Measurements from ENCODE around the gene HMGCLL1. TPM values are rescaled to one million over a fixed set of nuclear protein-coding genes. Genes with fewer than 3 reads are reported as not detected.

The HMGCLL1 gene
- 2.0 TPM for total RNA-seq
- long read RNA-seq, partial matches to known transcripts: 0 of 2 reads
- long read RNA-seq, other reads (novel, unspliced or antisense): 0 of 2 reads

DNA sequence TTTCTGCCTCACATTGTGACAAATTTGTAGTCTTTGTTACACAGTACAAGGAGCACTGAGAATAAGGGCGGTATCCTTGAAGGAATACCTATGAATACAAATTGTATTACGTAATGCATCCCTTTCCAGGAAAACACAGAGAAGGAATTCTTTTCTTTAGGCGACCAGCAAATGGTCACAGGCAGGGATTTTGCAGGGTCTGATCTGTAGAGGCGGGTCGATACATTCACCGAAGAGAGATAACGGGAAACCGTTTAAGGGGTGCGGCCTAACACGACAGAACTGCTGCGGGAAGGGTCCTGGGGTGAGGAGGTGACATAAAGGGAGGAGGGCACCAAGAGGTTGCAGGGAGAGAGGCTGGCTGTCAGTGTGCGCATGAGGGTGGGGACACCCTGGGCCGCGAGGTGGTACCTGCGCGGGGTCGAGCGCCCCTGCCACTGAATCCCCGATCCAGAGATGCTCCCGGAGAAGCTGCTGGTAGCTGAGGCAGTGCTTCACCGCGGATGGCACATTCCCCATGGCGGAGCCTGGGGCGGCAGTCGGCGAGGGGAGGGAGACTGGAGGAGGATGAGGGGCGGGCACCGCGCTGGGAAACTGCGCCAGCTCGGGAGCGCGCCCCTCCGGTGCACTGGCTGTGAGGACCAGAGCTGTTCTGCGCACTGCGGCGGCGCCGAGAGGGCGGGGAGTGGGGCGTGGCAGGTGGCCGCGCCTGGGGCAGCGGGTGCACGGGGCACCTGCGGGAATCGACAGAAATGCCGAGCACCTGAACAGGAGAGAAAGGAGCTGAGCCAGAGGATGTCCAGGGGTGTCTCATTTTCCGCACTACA lies at the start of gene HMGCLL1:
Gene HMGCLL1 (minus strand): TSS at position 656 of the 827 bp plus-strand sequence. CDS start 137 bp downstream, at position 519.
- intact Hi-C loops (cut with DNase I): no loop called here
- peak; percentile 91 for ATAC-seq (ENCODE audit: poor library complexity)
- peak; percentile 59 for DNase-seq

DNA sequence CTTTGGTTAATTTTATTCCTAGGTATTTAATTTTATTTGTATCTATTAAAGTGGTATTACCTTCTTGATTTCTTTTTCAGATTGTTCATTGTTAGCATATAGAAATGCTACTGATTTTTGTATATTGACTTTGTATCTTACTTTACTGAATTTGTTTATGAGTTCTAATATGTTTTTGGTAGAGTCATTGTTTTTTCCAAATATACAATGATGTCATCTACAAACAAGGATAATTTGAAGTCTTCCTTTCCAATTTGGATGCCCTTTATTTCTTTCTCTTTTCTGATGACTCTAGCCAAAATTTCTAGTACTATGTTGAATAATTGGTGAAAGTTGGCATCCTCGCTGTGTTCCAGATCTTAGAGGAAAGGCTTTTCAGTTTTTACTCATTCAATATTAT lies 43.0 kb upstream of the HMGCLL1 start:
- no peak for DNase-seq
- intact Hi-C loops (cut with DNase I): no loop called here
- ATAC-seq (ENCODE audit: poor library complexity): no peak

DNA sequence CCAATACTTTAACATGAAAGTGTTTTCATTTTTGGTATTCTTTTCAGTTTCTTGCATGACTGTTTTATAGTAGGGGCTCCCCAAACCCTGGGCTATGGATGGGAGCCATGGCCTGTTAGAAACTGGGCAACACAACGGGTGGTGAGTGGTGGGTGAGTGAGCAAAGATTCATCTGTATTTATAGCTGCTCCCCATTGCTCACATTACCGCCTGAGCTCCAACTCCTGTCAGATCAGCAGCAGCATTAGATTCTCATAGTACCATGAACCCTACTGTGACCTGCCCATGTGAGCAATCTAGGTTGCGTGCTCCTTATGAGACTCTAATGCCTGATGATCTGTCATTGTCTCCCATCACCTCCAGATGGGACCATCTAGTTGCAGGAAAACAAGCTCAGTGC lies 42.3 kb upstream of the HMGCLL1 start:
- no peak for DNase-seq
- intact Hi-C loops (cut with DNase I): no loop called here
- ATAC-seq (ENCODE audit: poor library complexity): no peak

DNA sequence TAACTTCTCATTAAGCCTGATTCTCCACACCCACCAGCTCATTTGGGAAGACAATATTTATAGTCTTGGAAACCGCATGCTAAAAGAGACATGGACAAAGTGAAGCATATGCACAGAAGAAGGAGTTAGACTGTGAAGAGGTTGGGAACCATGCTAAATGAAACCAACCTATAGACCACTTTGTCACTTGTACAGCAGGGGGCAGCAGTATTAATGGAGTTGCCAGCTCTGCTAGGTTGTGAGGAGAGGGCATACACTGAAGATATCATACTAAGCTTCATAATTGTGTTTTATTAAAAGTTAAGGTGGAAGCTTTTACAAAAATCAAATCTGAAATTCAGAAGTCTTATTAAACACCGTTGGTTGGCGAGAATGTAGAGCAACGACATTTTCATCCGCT lies 38.3 kb upstream of the HMGCLL1 start:
- no peak for DNase-seq
- intact Hi-C loops (cut with DNase I): no loop called here
- peak; percentile 59 for ATAC-seq (ENCODE audit: poor library complexity)

DNA sequence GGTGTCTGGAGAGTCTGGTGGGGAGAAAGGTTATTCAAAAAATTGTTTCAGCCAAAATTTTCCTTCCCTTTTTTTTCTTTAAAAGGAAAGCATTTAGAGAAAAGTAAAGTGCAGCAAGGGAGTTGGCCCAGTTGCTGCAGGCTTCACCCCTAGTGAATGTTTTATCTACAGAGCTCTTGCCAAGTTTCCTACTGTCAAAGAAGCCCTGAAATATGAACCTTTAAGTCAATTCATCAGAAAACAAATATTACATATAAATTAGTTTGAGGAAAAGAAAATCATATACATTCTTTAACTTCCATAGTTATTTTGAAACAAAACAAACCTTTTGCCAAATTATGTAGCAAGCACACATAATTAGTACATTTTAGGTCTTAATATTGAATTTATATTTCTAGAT lies 25.0 kb upstream of the HMGCLL1 start:
- ATAC-seq (ENCODE audit: poor library complexity) (no peak), DNase-seq (no peak)
- intact Hi-C loops (cut with DNase I): no loop called here

DNA sequence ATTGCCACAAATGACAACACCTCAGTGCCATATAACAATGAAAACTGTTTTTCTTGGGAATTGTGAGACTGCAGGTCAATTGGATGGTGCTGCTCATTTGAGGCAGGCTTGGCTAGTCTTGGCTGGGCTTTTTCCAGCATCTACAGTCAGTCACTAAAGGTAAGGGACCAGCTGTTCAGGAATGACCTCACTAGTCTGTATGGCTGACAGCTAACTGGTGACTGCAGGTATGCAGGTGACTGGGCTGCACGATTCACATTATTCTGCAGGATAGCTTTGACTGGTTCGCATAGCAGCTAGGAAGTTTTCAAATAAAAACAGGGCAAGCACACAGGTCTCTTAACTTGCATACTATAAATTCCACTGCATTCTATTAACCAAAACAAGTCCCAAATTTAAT lies 22.1 kb upstream of the HMGCLL1 start:
- ATAC-seq (ENCODE audit: poor library complexity) (no peak), DNase-seq (no peak)
- intact Hi-C loops (cut with DNase I): no loop called here

DNA sequence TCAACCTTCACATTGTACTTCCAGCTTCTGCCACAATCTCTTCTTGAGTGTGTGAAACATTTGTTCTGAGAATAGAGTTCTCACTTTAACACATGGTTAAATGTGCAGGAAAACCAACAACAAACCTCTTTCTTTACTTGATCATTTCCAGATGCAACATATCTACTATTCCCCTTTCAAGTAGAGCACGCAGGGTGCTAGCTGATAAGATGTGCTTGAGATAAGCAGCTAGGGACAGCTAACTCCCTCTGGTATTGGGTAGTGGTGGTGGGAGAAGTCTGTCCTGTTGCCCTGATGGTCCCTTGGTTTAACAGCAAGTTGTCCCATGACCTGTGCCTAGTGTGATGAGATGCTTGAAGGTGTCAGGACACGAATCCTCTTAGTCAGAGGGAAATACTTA lies 15.4 kb upstream of the HMGCLL1 start:
- DNase-seq (no peak), ATAC-seq (ENCODE audit: poor library complexity) (no peak)
- intact Hi-C loops (cut with DNase I): no loop called here

DNA sequence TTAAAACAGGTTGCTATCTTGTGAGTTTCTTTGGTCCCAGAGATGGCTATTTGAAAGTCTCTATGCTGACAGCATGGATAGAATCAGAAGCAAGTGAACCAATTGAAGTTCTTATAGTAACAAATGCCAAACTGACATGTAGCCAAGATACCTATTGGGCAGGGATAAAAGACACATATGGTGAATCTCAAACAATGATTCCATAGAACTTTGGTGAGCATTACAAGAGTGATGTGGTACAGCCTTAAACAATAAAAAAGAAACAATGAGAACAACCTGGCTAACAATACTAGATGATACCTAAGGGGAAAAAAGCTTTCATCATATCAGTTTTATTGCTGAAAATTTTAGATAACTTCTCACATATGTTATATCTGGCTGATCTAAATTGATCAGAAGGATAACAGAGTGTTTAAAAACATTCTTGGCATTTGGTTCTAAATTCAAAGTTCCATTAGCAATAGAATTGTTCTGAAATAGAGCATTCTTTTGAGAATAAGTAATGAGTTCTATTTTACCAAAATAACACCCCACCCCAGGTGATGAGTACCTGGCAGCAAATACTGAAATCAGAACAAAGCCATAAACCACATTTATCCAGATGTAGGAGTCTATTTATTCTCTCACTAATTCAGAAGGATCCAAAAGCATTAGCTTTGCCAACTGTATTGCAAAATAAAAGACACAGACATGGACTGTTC lies 5.8 kb upstream of the HMGCLL1 start:
- ATAC-seq (ENCODE audit: poor library complexity): no peak
- intact Hi-C loops (cut with DNase I): no loop called here
- no peak for DNase-seq

DNA sequence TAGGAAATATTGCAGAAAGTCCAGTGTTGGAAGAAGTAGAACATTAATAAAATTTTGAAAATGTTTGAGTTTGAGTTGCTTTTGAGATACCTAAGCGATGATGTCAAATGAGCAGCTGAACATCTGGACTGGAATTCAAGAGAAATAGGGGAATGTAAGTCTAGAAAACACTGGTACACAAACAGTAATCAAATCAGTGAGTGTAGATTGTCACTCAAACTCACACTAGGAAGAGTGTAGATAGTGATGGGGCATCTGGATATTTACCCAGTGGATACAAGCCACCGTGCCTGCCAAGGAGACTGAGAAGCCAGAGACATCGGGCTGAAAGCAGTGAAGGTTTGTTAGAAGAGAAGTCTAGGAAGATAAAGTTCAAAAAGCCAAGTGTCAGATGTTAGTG lies 2.2 kb downstream of the HMGCLL1 start:
- intact Hi-C loops (cut with DNase I): no loop called here
- ATAC-seq (ENCODE audit: poor library complexity) (no peak), DNase-seq (no peak)

DNA sequence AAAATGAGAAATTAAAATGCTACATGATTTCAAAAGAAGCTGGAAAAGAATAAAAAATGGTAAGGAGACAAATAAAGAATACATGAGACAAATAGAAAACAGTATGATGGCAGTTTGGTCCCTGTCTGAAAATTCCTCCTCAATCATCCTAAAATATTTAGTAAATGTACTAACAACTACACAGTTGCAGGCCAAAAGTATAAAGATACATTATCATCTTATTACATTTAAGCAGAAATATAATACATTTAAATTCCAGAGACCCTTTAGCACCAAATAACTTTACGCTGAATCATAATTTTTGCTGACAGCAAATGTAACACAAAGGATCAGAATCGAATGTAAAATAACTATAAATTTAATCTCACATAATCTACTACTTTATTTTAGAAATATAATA lies 4.4 kb downstream of the HMGCLL1 start:
- DNase-seq (no peak), ATAC-seq (ENCODE audit: poor library complexity) (no peak)
- intact Hi-C loops (cut with DNase I): no loop called here

DNA sequence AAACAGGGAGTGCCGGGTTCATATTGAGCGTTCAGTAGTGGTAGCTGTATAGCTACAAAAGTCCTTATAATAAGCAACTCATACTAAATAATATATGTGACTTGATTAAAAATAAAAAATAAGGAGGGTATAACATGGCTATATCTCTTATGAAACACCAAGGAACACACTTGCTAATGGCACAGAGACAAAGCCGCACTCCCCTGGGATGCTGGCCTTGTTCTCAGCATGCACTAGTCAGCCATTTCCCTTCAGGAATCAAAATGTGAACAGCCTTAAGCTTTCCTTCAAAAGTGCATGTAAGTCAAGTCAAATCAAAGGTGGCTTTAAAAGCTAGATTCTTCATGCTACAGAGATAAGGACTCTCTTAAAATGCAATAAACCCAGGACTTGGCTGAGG lies 9.4 kb downstream of the HMGCLL1 start:
- DNase-seq (peak; percentile 73), ATAC-seq (ENCODE audit: poor library complexity) (peak; percentile 56)
- intact Hi-C loops (cut with DNase I): no loop called here

DNA sequence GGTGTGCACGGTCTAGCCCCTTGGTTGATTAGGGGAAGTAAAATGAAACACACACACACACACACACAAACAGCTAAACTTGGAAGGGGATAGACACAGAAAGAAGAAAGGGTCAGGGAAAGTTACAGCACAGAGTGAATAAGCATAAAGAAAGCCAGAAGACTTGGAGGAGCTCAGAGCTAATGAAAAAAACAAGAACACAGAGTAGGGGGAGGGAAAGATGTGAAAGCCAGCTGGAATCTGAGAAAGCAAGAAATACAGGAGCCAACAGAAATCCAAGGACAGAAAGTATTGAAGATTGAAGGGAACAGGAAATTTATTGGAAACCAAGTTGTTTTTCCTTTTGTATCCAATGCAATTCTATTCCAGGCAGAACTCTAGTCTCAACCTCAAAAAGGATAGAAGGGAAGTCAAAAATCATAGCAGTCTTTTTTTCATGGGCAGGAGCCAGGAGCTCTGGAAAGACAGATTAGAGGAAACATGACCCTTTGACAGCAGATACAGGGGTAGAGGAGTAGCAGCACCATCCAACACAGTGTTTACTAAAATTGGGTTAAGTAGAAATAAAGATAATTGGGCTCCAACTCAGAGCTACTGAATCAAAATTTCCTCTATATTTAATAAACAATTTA lies 10.1 kb downstream of the HMGCLL1 start:
- peak; percentile 93 for ATAC-seq (ENCODE audit: poor library complexity)
- DNase-seq: no peak
- intact Hi-C loops (cut with DNase I): no loop called here

DNA sequence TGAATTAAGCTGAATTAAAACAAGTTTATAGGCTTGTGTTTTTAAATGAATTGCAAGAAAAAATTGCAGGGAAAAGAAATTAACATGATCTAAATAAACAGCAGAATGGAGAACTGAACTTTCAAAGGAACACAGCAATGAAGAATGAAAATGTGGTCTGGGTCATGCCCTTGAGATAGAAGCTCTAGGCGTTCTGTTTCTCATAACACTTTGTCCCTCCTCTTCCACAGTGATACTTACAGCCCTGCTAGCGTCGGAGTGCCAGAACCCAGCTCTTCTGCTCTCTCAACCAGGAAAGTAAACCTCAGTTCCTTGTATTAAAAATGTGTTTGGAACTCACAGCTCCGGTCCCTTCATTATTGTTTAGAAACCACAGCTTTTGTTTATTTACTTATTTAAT lies 11.4 kb downstream of the HMGCLL1 start:
- DNase-seq: peak; percentile 22
- intact Hi-C loops (cut with DNase I): no loop called here
- peak; percentile 69 for ATAC-seq (ENCODE audit: poor library complexity)

DNA sequence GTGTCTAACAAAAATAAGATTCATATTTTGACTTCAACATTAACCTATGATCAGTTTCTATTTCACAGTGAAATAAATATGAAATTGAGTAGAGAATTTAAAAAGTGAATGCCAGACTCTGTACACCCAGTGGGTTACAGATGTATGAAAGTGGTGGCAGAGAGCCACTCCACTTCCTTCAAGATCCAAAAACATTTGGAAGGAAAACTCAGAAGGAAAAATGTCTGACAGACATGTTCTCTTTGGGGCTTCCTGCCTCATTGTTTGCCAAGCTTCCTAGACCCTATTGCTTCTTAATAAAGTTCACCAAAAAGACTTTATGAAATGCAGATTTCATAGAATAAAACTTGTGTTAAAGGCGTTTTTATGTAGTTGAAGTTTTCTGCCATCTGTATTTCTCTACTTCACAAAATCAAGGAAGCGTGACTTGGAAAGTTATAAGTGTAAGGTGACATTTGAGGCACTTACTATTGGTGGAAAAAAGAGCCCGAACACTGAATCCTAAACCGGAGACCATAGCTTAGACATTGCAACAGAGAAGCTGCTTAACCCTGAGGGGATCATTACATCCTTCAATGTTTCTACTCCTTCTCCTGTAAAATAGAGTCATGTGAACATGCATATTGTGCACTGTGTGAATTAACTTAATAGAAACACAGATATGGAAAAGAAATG lies 12.8 kb downstream of the HMGCLL1 start:
- DNase-seq: no peak
- no peak for ATAC-seq (ENCODE audit: poor library complexity)
- intact Hi-C loops (cut with DNase I): no loop called here

DNA sequence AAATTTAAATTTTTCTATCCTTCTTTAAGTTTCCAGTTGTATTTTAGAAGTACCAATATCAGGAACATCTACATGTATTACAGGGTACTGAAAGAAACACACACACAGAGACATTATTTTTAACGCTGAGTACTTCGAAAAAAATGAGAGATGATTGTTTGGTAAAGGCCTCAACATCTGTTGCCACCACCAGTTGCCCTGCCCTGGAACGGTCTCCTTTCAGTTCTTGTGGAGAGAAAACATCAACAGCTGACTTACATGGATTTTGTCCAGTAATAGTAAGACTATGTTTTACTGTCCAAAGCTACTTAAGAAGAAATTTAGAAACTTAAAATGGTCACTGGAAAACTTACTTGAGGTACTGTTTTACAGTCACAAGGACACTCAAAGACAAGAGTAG lies 16.7 kb downstream of the HMGCLL1 start:
- no peak for DNase-seq
- intact Hi-C loops (cut with DNase I): no loop called here
- ATAC-seq (ENCODE audit: poor library complexity): no peak

DNA sequence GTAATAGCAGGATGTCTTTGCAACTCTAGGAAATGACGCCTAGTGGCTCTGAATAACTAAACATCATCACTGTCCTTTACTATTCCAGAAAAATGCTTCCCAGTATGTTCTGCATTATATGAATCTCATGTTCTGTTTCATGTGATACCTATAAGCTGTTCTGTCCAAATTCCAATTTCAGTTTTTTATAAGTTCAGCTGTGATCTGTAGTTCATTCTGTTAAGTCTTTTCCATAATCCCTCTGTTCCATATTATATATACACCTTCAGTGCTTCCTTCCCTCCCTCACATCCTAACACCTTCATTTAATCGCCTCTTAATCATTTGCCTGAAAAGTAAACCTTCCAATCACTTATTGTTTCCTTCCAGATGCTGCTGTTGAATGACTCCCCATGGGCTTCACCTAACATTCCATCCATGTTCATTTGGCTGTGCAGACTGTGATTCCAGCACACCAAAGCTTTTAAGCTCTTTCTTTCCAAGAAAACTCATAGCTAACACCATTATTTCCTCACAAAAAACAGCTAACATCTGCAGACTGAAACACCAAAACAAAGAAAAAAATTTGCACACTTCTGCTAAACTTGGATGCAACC lies 18.6 kb downstream of the HMGCLL1 start:
- DNase-seq (no peak), ATAC-seq (ENCODE audit: poor library complexity) (no peak)
- intact Hi-C loops (cut with DNase I): no loop called here

DNA sequence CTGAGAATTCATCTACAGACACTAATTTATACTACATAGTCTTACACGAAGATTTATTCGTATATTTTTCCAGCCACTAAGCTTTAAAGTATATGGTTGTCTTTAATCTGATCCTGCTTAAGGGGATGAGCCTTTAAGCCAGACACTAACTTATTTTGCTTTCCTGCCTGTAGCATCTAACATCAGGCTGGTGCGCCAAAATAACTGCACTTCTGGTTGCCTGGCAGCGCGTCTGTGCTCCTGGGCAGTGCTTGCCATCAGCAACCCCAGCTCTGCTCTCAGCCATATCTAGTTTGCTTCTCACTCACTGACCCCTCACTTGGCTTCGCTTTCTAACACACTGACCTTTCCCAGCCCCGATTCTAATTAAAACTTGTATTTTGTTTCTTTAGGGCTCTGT lies 21.8 kb downstream of the HMGCLL1 start:
- DNase-seq: peak; percentile 24
- no peak for ATAC-seq (ENCODE audit: poor library complexity)
- intact Hi-C loops (cut with DNase I): no loop called here

DNA sequence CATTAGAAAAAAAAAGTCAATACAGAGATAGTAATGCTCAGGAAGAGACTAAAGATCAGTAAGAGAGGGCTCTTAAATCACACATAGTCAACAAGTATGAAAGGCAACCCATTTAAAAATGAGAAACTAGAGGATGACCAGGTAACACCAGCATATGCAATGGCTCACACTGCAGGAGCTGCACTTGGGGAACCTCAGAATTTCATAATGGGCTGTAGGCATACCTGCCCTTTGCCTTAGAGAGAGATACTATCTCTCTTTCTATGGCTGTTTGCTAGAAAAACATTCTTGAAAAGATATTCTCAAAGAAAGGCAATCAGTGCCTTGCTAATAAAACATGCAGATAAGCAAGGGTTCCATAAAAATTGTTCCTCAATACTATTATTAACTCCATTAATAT lies 33.2 kb downstream of the HMGCLL1 start:
- ATAC-seq (ENCODE audit: poor library complexity) (no peak), DNase-seq (no peak)
- intact Hi-C loops (cut with DNase I): no loop called here

All from Right ventricle myocardium superior (tissue), 1 donor.